Measurements from ENCODE around the gene OR10D3.
"Not testable (repeated sequence)": the region's sequence is repeated elsewhere in the genome, so short reads cannot be mapped to it uniquely, and the experiment has no call there.

The OR10D3 gene

GRCh38 chr11:124183068-124183467 is at the start of gene OR10D3:
OR10D3 (plus strand) TSS chr11:124183345; CDS start chr11:124185270, 1,925 bp downstream.
- DNase-seq (ENCODE audit: low read depth in 2 of 2), result no peak

- no peak for DNase-seq (ENCODE audit: low read depth in 2 of 2)
Observed at GRCh38 chr11:124143034-124143433, 40.1 kb upstream of the OR10D3 start.

- no peak for DNase-seq (ENCODE audit: low read depth in 2 of 2)
Observed at GRCh38 chr11:124147951-124148350, 35.2 kb upstream of the OR10D3 start.

- DNase-seq (ENCODE audit: low read depth in 2 of 2), result no peak
Observed at GRCh38 chr11:124150684-124151083, 32.5 kb upstream of the OR10D3 start.

GRCh38 chr11:124152770-124153407 is 30.3 kb upstream of the OR10D3 start:
- no peak for DNase-seq (ENCODE audit: low read depth in 2 of 2)

- DNase-seq (ENCODE audit: low read depth in 2 of 2), result no peak
Observed at GRCh38 chr11:124153821-124154220, 29.3 kb upstream of the OR10D3 start.

- DNase-seq (ENCODE audit: low read depth in 2 of 2), result no peak
Observed at GRCh38 chr11:124159481-124159880, 23.7 kb upstream of the OR10D3 start.

GRCh38 chr11:124160986-124161385 is 22.2 kb upstream of the OR10D3 start:
- no peak for DNase-seq (ENCODE audit: low read depth in 2 of 2)

- DNase-seq (ENCODE audit: low read depth in 2 of 2), result no peak
Observed at GRCh38 chr11:124167826-124168231, 15.3 kb upstream of the OR10D3 start.

GRCh38 chr11:124168796-124169195 is 14.3 kb upstream of the OR10D3 start:
- DNase-seq (ENCODE audit: low read depth in 2 of 2), result no peak

- not testable (repeated sequence) for DNase-seq (ENCODE audit: low read depth in 2 of 2)
Observed at GRCh38 chr11:124170315-124170714, 12.8 kb upstream of the OR10D3 start.

GRCh38 chr11:124170801-124171586 is 12.2 kb upstream of the OR10D3 start:
- DNase-seq (ENCODE audit: low read depth in 2 of 2), result no peak

GRCh38 chr11:124172101-124172500 is 11.0 kb upstream of the OR10D3 start:
- no peak for DNase-seq (ENCODE audit: low read depth in 2 of 2)

- no peak for DNase-seq (ENCODE audit: low read depth in 2 of 2)
Observed at GRCh38 chr11:124172599-124172998, 10.5 kb upstream of the OR10D3 start.

- no peak for DNase-seq (ENCODE audit: low read depth in 2 of 2)
Observed at GRCh38 chr11:124174001-124174583, 9.1 kb upstream of the OR10D3 start.

- DNase-seq (ENCODE audit: low read depth in 2 of 2), result no peak
Observed at GRCh38 chr11:124176925-124177715, 6.0 kb upstream of the OR10D3 start.

- DNase-seq (ENCODE audit: low read depth in 2 of 2), result no peak
Observed at GRCh38 chr11:124179310-124179709, 3.8 kb upstream of the OR10D3 start.

GRCh38 chr11:124190298-124191139 is 7.4 kb downstream of the OR10D3 start:
- DNase-seq (ENCODE audit: low read depth in 2 of 2), result no peak

GRCh38 chr11:124193221-124194010 is 10.3 kb downstream of the OR10D3 start:
- DNase-seq (ENCODE audit: low read depth in 2 of 2), result no peak
